Lower leg skin (tissue), 3 donors: ENCODE results near the gene TSN.

Source experiments
- POLR2A ChIP-seq, 2 donors: fragments of 450-650 bp; IDR thresholded peaks; one replicate each; pipeline ENCODE4 v1.6.1; 2016 to 2017; ENCODE audit warnings: antibody characterized with exemption in 2 of 2, mild to moderate bottlenecking in 1 of 2, moderate library complexity in 1 of 2
- TF ChIP-seq, protein P1 (sequence below), 3 donors: fragments of 450-650 bp; IDR thresholded peaks; one replicate each; pipeline ENCODE4 v1.5.1; 2016; ENCODE audit warnings: antibody characterized with exemption in 3 of 3, mild to moderate bottlenecking in 3 of 3, moderate library complexity in 2 of 3

DNA sequence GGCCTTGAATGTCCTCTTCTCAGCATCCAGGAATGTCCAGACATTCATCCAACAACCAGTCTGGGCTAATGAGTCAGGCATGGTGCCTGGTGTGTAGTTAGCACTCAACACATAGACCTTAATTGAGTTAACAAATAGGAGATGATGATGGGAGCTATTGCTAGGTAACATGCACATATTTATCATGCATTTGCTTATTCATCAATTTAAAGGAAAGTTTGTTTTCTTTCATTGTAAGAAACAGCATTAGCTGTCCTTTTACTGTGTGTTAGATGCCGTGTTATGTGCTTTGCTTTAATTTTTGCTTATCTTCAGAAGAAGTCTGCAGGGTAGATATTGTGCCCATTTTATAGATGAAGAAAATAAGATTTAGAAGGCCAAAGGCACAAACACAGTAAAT is 43.2 kb downstream of the TSN start:
- TF ChIP-seq, protein P1, sequence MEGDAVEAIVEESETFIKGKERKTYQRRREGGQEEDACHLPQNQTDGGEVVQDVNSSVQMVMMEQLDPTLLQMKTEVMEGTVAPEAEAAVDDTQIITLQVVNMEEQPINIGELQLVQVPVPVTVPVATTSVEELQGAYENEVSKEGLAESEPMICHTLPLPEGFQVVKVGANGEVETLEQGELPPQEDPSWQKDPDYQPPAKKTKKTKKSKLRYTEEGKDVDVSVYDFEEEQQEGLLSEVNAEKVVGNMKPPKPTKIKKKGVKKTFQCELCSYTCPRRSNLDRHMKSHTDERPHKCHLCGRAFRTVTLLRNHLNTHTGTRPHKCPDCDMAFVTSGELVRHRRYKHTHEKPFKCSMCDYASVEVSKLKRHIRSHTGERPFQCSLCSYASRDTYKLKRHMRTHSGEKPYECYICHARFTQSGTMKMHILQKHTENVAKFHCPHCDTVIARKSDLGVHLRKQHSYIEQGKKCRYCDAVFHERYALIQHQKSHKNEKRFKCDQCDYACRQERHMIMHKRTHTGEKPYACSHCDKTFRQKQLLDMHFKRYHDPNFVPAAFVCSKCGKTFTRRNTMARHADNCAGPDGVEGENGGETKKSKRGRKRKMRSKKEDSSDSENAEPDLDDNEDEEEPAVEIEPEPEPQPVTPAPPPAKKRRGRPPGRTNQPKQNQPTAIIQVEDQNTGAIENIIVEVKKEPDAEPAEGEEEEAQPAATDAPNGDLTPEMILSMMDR (IDR thresholded peaks at IDR 0.05), result no peak
- TF ChIP-seq POLR2A (IDR thresholded peaks at IDR 0.05), result no peak
